ENCODE data around the gene COA4. TPM values are rescaled to one million over a fixed set of nuclear protein-coding genes. Genes with fewer than 3 reads are reported as not detected.

COA4 gene
- total RNA-seq, 2 donors from 2014 or later = 57.0 to 136 TPM

GRCh38 chr11:73869332-73869949 is 7.2 kb downstream of the COA4 start:
- Histone ChIP-seq H3K27ac (no peak overlapping the region), H3K27me3 (replicated peaks; ENCODE audit: insufficient read depth) (no peaks in the 10 kb centered on the region), H3K9me3 (no peaks in the 10 kb centered on the region), H3K4me3 (no peak overlapping the region), H3K4me1 (replicated peaks) (no peaks in the 10 kb centered on the region), H3K36me3 (no peaks in the 10 kb centered on the region)
- intact Hi-C loops (cut with DNase I) = no loop called here
- TF ChIP-seq POLR2AphosphoS5 (IDR thresholded peaks at IDR 0.05) = no peak
- no peak for TF ChIP-seq POLR2A (IDR thresholded peaks at IDR 0.05)
- TF ChIP-seq CTCF (IDR thresholded peaks at IDR 0.05) = no peak
- no peak for DNase-seq (ENCODE audit: low spot score)
- WGBS = 9% methylated on average over 1 of the region's 1 CpG

DNA sequence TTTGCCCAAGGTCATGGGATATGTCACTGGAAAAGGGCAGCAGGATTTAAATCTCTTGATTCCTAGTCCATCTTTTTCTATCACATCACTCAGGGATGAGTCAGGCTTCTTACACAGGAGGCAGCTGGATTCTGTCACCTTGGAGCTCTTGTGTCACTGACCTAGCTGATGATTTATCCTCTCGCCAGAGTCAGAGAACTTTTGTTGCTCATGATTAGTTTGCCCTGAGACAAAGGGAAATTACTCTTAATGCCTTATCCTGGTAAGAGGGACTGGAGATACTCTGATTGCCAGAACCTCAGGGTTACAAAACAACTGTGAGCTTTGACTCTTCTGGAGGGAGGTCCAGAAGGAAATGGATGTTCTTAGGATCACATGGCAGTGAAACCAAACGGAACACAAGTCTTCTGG is 10.1 kb downstream of the COA4 start:
- H3K27ac ChIP-seq = no peak overlapping the region

DNA sequence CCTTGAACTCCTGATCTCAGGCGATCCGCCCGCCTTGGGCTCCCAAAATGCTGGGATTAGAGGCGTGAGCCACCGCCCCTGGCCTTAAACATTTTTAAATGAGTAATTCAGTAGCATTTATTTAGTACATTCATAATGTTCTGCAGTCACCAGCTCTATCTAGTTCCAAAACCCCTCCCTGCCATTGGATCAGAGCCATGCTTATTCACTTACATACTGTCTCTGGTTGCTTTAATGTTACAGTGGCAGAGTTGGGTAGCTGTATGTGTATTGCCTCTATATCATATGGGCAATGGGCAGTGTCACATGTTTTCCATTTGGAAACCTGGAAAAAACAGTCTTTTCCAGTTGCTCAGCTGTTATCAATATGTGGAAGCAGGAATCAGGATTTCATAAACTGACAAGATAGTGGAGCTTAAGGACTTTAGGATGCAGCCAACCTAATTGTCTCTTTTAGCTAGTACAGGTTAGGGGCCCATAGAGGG is 10.5 kb downstream of the COA4 start:
- 91% methylated on average over 5 of the region's 5 CpGs for WGBS
- no peak for DNase-seq (ENCODE audit: low spot score)
- intact Hi-C loops (cut with DNase I) = no loop called here
- Histone ChIP-seq H3K27me3 (replicated peaks; ENCODE audit: insufficient read depth) (no peaks in the 10 kb centered on the region), H3K4me1 (replicated peaks) (no peaks in the 10 kb centered on the region), H3K27ac (no peak overlapping the region), H3K36me3 (no peaks in the 10 kb centered on the region), H3K4me3 (no peak overlapping the region), H3K9me3 (no peaks in the 10 kb centered on the region)
- no peak for TF ChIP-seq POLR2AphosphoS5 (IDR thresholded peaks at IDR 0.05)
- no peak for TF ChIP-seq CTCF (IDR thresholded peaks at IDR 0.05)
- no peak for TF ChIP-seq POLR2A (IDR thresholded peaks at IDR 0.05)

More for the DNA sequence above, 10.1 kb downstream of the COA4 start:
- TF ChIP-seq POLR2AphosphoS5 (IDR thresholded peaks at IDR 0.05) = no peak
- no peak for TF ChIP-seq CTCF (IDR thresholded peaks at IDR 0.05)
- TF ChIP-seq POLR2A (IDR thresholded peaks at IDR 0.05) = no peak
- DNase-seq (ENCODE audit: low spot score) = no peak
- Histone ChIP-seq H3K4me3 (no peak overlapping the region), H3K27me3 (replicated peaks; ENCODE audit: insufficient read depth) (no peaks in the 10 kb centered on the region), H3K4me1 (replicated peaks) (no peaks in the 10 kb centered on the region), H3K9me3 (no peaks in the 10 kb centered on the region), H3K36me3 (no peaks in the 10 kb centered on the region)
- intact Hi-C loops (cut with DNase I) = no loop called here
- 44% methylated on average over 2 of the region's 2 CpGs for WGBS

DNA sequence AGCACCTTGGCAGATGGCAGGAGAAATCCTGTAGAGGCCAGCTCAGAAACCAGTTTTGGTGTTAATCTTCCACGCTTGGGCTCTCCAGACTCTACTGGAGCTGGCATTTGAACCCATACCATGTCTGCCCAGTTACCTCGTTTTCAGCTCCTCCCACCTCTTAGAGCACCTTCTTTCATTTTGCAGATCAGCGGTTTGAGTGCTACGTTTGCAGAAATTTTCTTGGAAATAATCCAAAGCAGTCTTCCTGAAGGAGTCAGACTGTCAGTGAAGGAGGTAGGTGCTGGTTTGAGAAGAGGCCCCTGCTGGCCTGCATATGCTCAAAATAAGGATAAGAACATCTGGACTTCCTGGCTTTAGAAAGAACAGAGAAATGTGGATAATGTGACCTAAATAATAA is 13.7 kb downstream of the COA4 start:
- Histone ChIP-seq H3K4me1 (replicated peaks) (no peaks in the 10 kb centered on the region), H3K27me3 (replicated peaks; ENCODE audit: insufficient read depth) (no peaks in the 10 kb centered on the region), H3K9me3 (no peaks in the 10 kb centered on the region), H3K4me3 (no peak overlapping the region), H3K36me3 (no peaks in the 10 kb centered on the region), H3K27ac (no peak overlapping the region)
- WGBS = 77% methylated on average over 4 of the region's 4 CpGs
- TF ChIP-seq CTCF (IDR thresholded peaks at IDR 0.05) = no peak
- no peak for TF ChIP-seq POLR2AphosphoS5 (IDR thresholded peaks at IDR 0.05)
- DNase-seq (ENCODE audit: low spot score) = no peak
- intact Hi-C loops (cut with DNase I) = no loop called here

- TF ChIP-seq CTCF (IDR thresholded peaks at IDR 0.05) (no peak), POLR2A (IDR thresholded peaks at IDR 0.05) (no peak), POLR2AphosphoS5 (IDR thresholded peaks at IDR 0.05) (no peak)
- no peaks in the 10 kb centered on the region for H3K36me3 ChIP-seq
- WGBS = 60% methylated on average over 2 of the region's 2 CpGs
Observed at GRCh38 chr11:73860202-73860601, 16.4 kb downstream of the COA4 start.

More at GRCh38 chr11:73860202-73860601, 16.4 kb downstream of the COA4 start:
- intact Hi-C loops (cut with DNase I) = no loop called here
- H3K4me1 ChIP-seq (replicated peaks) = no peaks in the 10 kb centered on the region
- no peak for DNase-seq (ENCODE audit: low spot score)
- H3K27ac ChIP-seq = no peak overlapping the region
- H3K4me3 ChIP-seq = no peak overlapping the region
- H3K9me3 ChIP-seq = no peaks in the 10 kb centered on the region
- H3K27me3 ChIP-seq (replicated peaks; ENCODE audit: insufficient read depth) = no peaks in the 10 kb centered on the region

Measured in prostate gland (tissue), 2 donors.